Epidermal melanocyte (primary cell): ENCODE data around the gene DHX35.
"Not testable (repeated sequence)": the region's sequence is repeated elsewhere in the genome, so short reads cannot be mapped to it uniquely, and the experiment has no call there.

Experiments
- DNase-seq: peaks from one replicate; pipeline ENCODE4 v3.0.0; 2011; ENCODE audit warnings: low spot score; ENCODE audit not compliant: insufficient read length

Gene DHX35

GRCh38 chr20:38940644-38941043 is 21.5 kb upstream of the DHX35 start:
- DNase-seq: no peak

- no peak for DNase-seq
These were observed 20.3 kb upstream of the DHX35 start for GRCh38 chr20:38941726-38942389.

GRCh38 chr20:38945012-38945411 is 17.1 kb upstream of the DHX35 start:
- DNase-seq: no peak

- no peak for DNase-seq
These were observed 15.3 kb upstream of the DHX35 start for GRCh38 chr20:38946836-38947235.

- DNase-seq: no peak
These were observed 14.2 kb upstream of the DHX35 start for GRCh38 chr20:38947931-38948362.

GRCh38 chr20:38950254-38950653 is 11.9 kb upstream of the DHX35 start:
- DNase-seq: no peak

- DNase-seq: no peak
These were observed 10.5 kb upstream of the DHX35 start for GRCh38 chr20:38951611-38952010.

GRCh38 chr20:38952153-38952552 is 10.0 kb upstream of the DHX35 start:
- DNase-seq: no peak

GRCh38 chr20:38953630-38954340 is 8.4 kb upstream of the DHX35 start:
- DNase-seq: no peak

- DNase-seq: no peak
These were observed 4.8 kb upstream of the DHX35 start for GRCh38 chr20:38957235-38957876.

GRCh38 chr20:38957915-38958485 is 4.1 kb upstream of the DHX35 start:
- no peak for DNase-seq

GRCh38 chr20:38960187-38960687 is 1.9 kb upstream of the DHX35 start:
- not testable (repeated sequence) for DNase-seq

GRCh38 chr20:38961530-38962043 is 557 bp upstream of the DHX35 start:
- no peak for DNase-seq

GRCh38 chr20:38962928-38963401 is 821 bp downstream of the DHX35 start:
- DNase-seq: no peak

- no peak for DNase-seq
These were observed 1.6 kb downstream of the DHX35 start for GRCh38 chr20:38963745-38964144.

GRCh38 chr20:38965264-38965663 is 3.1 kb downstream of the DHX35 start:
- no peak for DNase-seq

GRCh38 chr20:38968090-38968489 is 5.9 kb downstream of the DHX35 start:
- no peak for DNase-seq

- DNase-seq: no peak
These were observed 7.6 kb downstream of the DHX35 start for GRCh38 chr20:38969708-38970107.

GRCh38 chr20:38970302-38970701 is 8.2 kb downstream of the DHX35 start:
- no peak for DNase-seq

- no peak for DNase-seq
These were observed 11.0 kb downstream of the DHX35 start for GRCh38 chr20:38973107-38973506.

GRCh38 chr20:38973645-38974044 is 11.5 kb downstream of the DHX35 start:
- DNase-seq: no peak
